Hepatocyte (in vitro differentiated cells): ENCODE results near the gene FAM241B.

ENCODE experiments used
- EZH2phosphoT487 ChIP-seq: fragments of 200-600 bp; sonication (generic); IDR thresholded peaks from one replicate; pipeline ENCODE4 v1.6.1; 2018; ENCODE audit warnings: antibody characterized with exemption, mild to moderate bottlenecking, low read depth, moderate library complexity; ENCODE audit not compliant: unreplicated experiment, severe bottlenecking
- TF ChIP-seq, protein P1 (sequence below): fragments of 200-600 bp; sonication (generic); IDR thresholded peaks from 2 replicates; pipeline ENCODE4 v1.5.1; 2016; ENCODE audit warnings: antibody characterized with exemption, mild to moderate bottlenecking; ENCODE audit not compliant: poor library complexity

GRCh38 chr10:69614130-69614529 lies 15.9 kb upstream of the FAM241B start:
- TF ChIP-seq, protein P1, sequence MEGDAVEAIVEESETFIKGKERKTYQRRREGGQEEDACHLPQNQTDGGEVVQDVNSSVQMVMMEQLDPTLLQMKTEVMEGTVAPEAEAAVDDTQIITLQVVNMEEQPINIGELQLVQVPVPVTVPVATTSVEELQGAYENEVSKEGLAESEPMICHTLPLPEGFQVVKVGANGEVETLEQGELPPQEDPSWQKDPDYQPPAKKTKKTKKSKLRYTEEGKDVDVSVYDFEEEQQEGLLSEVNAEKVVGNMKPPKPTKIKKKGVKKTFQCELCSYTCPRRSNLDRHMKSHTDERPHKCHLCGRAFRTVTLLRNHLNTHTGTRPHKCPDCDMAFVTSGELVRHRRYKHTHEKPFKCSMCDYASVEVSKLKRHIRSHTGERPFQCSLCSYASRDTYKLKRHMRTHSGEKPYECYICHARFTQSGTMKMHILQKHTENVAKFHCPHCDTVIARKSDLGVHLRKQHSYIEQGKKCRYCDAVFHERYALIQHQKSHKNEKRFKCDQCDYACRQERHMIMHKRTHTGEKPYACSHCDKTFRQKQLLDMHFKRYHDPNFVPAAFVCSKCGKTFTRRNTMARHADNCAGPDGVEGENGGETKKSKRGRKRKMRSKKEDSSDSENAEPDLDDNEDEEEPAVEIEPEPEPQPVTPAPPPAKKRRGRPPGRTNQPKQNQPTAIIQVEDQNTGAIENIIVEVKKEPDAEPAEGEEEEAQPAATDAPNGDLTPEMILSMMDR, result no peak
- no peak for TF ChIP-seq EZH2phosphoT487
